CD4-positive, alpha-beta memory T cell (primary cell): ENCODE results near the gene APMAP. TPM values are rescaled to one million over a fixed set of nuclear protein-coding genes. Genes with fewer than 3 reads are reported as not detected.

ENCODE experiments used
- CTCF ChIA-PET: fragments of 350-600 bp; sonication (Branson Sonifier 250); formaldehyde crosslinking; loops from one replicate; lab custom pipeline; 2021; ENCODE audit warnings: inconsistent platforms; ENCODE audit not compliant: partially characterized antibody; lab: Charles Lee
- POLR2A ChIA-PET: fragments of 350-600 bp; sonication (Branson Sonifier 250); formaldehyde crosslinking; loops from one replicate; lab custom pipeline; 2021; ENCODE audit not compliant: partially characterized antibody; lab: Charles Lee
- DNase-seq, 5 donors: peaks; one replicate each; pipeline versions ENCODE4 v3.0.0 to v3.0.0-alpha.2; 2020 to 2022; ENCODE audit warnings: mixed read lengths in 1 of 5
- H3K27ac ChIP-seq: one replicate; pipeline ENCODE4 v1.7.0; 2013; ENCODE audit warnings: low read depth, low read length
- H3K27me3 ChIP-seq: 2 replicates; pipeline ENCODE4 v1.7.0; 2013; ENCODE audit warnings: mild to moderate bottlenecking, low read length, moderate library complexity; ENCODE audit not compliant: insufficient read depth
- H3K36me3 ChIP-seq: 2 replicates; pipeline ENCODE4 v1.7.0; 2013; ENCODE audit warnings: mild to moderate bottlenecking, low read length, moderate library complexity; ENCODE audit not compliant: insufficient read depth
- H3K4me1 ChIP-seq: 2 replicates; pipeline ENCODE4 v1.7.0; 2013; ENCODE audit warnings: mild to moderate bottlenecking, low read length, moderate library complexity; ENCODE audit not compliant: insufficient read depth
- H3K4me3 ChIP-seq, 2 donors: one replicate each; pipeline ENCODE4 v1.7.0; 2013; ENCODE audit warnings: low read length in 2 of 2, mild to moderate bottlenecking in 1 of 2
- H3K9me3 ChIP-seq, 2 donors: one replicate each; pipeline ENCODE4 v1.7.0; 2013; ENCODE audit warnings: low read length in 2 of 2, control low read depth in 1 of 2; ENCODE audit not compliant: control insufficient read depth in 1 of 2
- H3K27ac Mint-ChIP-seq, 7 donors: one replicate each; pipeline ENCODE4 v1.8.0; 2020 to 2021; ENCODE audit warnings: mixed read lengths in 7 of 7, mild to moderate bottlenecking in 6 of 7, inconsistent platforms in 3 of 7, moderate library complexity in 3 of 7
- H3K27me3 Mint-ChIP-seq, 2 donors: one replicate each; pipeline ENCODE4 v1.8.0; 2020 to 2021; ENCODE audit warnings: mixed read lengths in 2 of 2
- H3K36me3 Mint-ChIP-seq, 2 donors: one replicate each; pipeline ENCODE4 v1.8.0; 2020 to 2021; ENCODE audit warnings: mixed read lengths in 2 of 2, inconsistent platforms in 1 of 2, mild to moderate bottlenecking in 1 of 2
- H3K4me1 Mint-ChIP-seq, 4 donors: one replicate each; pipeline ENCODE4 v1.8.0; 2020 to 2021; ENCODE audit warnings: mixed read lengths in 4 of 4, mild to moderate bottlenecking in 1 of 4
- H3K4me3 Mint-ChIP-seq, 8 donors: one replicate each; pipeline ENCODE4 v1.8.0; 2020 to 2021; ENCODE audit warnings: mixed read lengths in 8 of 8, mild to moderate bottlenecking in 7 of 8, moderate library complexity in 6 of 8, inconsistent platforms in 3 of 8
- H3K9me3 Mint-ChIP-seq, 8 donors: one replicate each; pipeline ENCODE4 v1.8.0; 2020 to 2021; ENCODE audit warnings: mixed read lengths in 8 of 8, mild to moderate bottlenecking in 5 of 8, inconsistent platforms in 3 of 8, moderate library complexity in 1 of 8
- intact Hi-C: fragments of 100-400 bp; cut with micrococcal nuclease; formaldehyde crosslinking; loops from one replicate; pipeline ENCODE4 v1.15.1; 2023
- polyA plus RNA-seq, 2 donors: library from polyadenylated mRNA; unstranded; fragments of 300-500 nt; fragmentation: Illumina TruSeq; gene quantifications; one replicate each; pipeline ENCODE4 v1.2.3, GENCODE V29; 2021
- total RNA-seq, 2 experiments: library from RNA; stranded (reverse); gene quantifications; one replicate each; pipeline ENCODE4 v1.2.3, GENCODE V29; 2021

The APMAP gene
- total and polyA plus RNA-seq, 4 experiments from 2014 or later, result 48.4 to 130 (median 60.4) TPM

DNA sequence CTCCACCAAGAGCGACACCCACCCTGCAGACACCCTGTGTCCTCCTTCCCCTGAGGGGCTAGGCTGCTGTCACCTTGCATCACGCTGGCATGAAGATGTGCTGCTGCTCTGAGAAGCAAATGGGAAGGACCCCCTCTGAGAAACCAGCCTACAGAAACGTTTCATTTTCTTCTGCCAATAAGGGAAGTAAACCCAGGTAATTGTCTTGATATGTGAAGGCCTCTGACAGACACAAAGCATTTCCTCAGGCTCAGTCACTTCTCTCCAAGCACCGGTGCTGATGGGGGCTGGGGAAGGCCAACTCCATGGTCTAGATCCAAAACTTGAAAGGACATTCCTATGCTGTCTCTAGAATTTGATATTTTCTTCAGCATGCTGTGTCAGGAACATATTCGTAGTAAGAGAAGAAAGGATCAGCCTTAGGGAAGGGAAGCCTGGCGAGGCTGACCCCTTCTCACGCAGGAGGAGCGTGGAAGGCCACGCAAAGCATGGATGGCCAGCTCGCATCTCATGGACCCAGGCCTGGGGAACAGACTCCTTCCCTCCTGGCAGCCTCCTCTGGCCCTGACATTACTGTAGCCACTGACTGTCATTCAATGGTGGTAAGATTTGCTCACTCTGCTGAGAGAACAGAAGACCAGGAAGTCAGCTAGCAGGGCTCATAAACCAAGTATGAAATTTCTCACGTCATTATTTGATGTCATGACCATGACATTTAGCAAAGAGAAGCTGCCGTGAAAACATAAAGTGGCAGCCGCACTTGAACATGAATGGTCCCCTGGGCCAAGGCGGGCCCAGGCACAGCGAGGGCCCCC is 44.9 kb upstream of the APMAP start:
- H3K36me3 ChIP-seq, result no peaks in the 10 kb centered on the region
- ChIA-PET POLR2A (interaction anchor here (1.8 kb wide), 1 partner anchor 8 kb away, joined by 5 read pairs; no protein-coding TSS in a partner anchor), CTCF (interaction anchor here (0.8 to 1.0 kb wide), 2 partner anchors 31 to 44 kb away, joined by 3 to 5 read pairs; no protein-coding TSS in a partner anchor)
- peak overlapping the region; percentile 55 to 83 (median 81) for H3K27ac Mint-ChIP-seq
- peaks cover 0 to 3% of the 10 kb centered on the region in 2 donors for H3K36me3 Mint-ChIP-seq
- H3K27me3 ChIP-seq, result no peaks in the 10 kb centered on the region
- H3K27ac ChIP-seq, result no peak overlapping the region
- no peaks in the 10 kb centered on the region for H3K27me3 Mint-ChIP-seq
- no peaks in the 10 kb centered on the region for H3K9me3 ChIP-seq
- H3K4me3 ChIP-seq, result no peak overlapping the region
- peaks cover 59% of the 10 kb centered on the region for H3K4me1 ChIP-seq
- peak overlapping the region in 2 of 8 donors; percentile 15 to 26 for H3K4me3 Mint-ChIP-seq
- no peaks in the 10 kb centered on the region for H3K9me3 Mint-ChIP-seq
- intact Hi-C loops, result no loop called here
- no peak for DNase-seq
- peaks cover 29 to 79% (median 51%) of the 10 kb centered on the region in 4 donors for H3K4me1 Mint-ChIP-seq

DNA sequence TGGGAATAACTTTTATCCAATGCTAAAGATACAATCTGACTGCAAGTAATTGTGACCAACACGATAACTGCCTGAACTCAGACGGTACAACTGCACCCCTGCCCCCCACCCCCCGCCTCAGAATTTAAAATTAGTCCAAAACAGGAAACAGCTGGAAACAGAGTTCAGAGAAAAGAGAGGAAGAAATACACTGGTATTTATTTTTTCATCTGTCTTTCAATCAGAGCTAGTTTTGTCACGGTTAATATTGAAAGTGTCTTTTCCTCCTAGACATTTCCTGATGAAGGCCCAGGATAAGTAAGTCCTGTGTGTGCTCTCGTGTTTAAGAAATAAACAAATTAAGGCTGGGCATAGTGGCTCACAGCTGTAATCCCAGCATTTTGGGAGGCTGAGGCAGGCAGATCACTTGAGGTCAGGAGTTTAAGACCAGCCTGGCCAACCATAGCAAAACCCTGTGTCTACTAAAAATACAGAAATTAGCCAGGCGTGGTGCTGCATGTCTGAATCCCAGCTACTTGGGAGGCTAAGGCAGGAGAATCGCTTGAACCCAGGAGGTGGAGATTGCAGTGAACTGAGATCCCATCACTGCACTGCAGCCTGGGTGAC is 43.9 kb upstream of the APMAP start:
- Histone ChIP-seq H3K27me3 (no peaks in the 10 kb centered on the region), H3K4me3 (no peak overlapping the region), H3K9me3 (no peaks in the 10 kb centered on the region), H3K36me3 (no peaks in the 10 kb centered on the region), H3K4me1 (peaks cover 48% of the 10 kb centered on the region), H3K27ac (no peak overlapping the region)
- peak overlapping the region in 7 of 8 donors; percentile 27 to 75 (median 72) for H3K4me3 Mint-ChIP-seq
- intact Hi-C loops, result no loop called here
- peak overlapping the region; percentile 20 to 87 (median 83) for H3K27ac Mint-ChIP-seq
- H3K4me1 Mint-ChIP-seq, result peaks cover 28 to 71% (median 44%) of the 10 kb centered on the region in 4 donors
- no peaks in the 10 kb centered on the region for H3K27me3 Mint-ChIP-seq
- no peaks in the 10 kb centered on the region for H3K9me3 Mint-ChIP-seq
- H3K36me3 Mint-ChIP-seq, result peaks cover 0 to 5% of the 10 kb centered on the region in 2 donors
- ChIA-PET CTCF (interaction anchor here (0.8 to 1.5 kb wide), 4 partner anchors 9 to 32 kb away, joined by 3 to 5 read pairs (median 3); no protein-coding TSS in a partner anchor), POLR2A (interaction anchor here (1.2 to 1.8 kb wide), 3 partner anchors 9 to 21 kb away, joined by 5 read pairs; partner anchors contain the start of gene ACSS1)
- no peak for DNase-seq

DNA sequence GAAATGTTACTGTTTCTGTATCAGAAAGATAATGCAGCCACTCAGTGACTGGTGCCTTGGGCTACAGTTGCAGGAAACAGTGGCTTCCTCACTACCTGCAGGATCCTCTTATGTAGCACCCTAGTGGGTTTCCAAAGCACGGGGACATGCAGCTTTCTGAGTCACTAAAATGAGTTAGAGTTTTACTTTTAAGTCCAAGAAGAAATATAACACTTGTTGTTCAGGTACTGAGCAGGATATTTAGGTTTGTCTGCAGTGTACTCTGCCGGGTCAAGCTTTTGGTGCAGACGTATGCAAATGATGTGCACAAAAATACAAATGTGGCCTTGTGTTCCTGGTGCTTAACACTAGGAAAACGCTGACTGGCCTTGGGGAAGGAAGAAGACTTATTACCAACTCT is 43.4 kb upstream of the APMAP start:
- Histone ChIP-seq H3K36me3 (no peaks in the 10 kb centered on the region), H3K9me3 (no peaks in the 10 kb centered on the region), H3K4me3 (no peak overlapping the region), H3K27me3 (no peaks in the 10 kb centered on the region), H3K4me1 (peaks cover 43% of the 10 kb centered on the region), H3K27ac (no peak overlapping the region)
- Mint-ChIP-seq H3K36me3 (peaks cover 0 to 10% of the 10 kb centered on the region in 2 donors), H3K4me3 (peak overlapping the region in 7 of 8 donors; percentile 17 to 75 (median 72)), H3K27ac (peak overlapping the region in 6 of 7 donors; percentile 81 to 87 (median 84)), H3K27me3 (no peaks in the 10 kb centered on the region), H3K4me1 (peaks cover 28 to 73% (median 46%) of the 10 kb centered on the region in 4 donors), H3K9me3 (no peaks in the 10 kb centered on the region)
- ChIA-PET CTCF (interaction anchor here (0.7 to 1.5 kb wide), 2 partner anchors 11 to 30 kb away, joined by 3 read pairs; no protein-coding TSS in a partner anchor), POLR2A (interaction anchor here (1.2 to 1.8 kb wide), 3 partner anchors 10 to 22 kb away, joined by 5 read pairs; partner anchors contain the start of gene ACSS1)
- intact Hi-C loops, result no loop called here
- DNase-seq, result no peak

DNA sequence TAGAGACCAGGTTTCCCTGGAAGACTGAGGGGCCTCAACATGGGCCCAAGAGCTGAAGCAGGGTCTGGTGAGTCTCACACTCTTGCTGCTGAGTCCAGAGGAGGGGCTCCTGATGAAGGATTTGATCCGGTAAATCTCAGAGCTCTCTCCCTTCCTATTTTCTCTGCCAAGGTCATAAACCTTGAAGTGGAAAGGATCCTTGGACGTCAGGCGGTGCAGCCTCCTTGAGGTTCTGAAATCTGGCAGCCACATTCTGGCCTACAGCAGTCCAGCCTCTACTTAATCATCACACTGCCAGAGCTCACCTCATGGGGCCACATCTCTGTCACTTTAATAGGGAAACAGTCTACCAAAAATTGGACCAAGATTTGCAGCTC is 41.4 kb upstream of the APMAP start:
- ChIA-PET POLR2A (interaction anchor here (1.0 to 1.8 kb wide), 3 partner anchors 10 to 29 kb away, joined by 3 to 6 read pairs (median 3); partner anchors contain the start of gene ACSS1), CTCF (interaction anchor here (0.8 kb wide), 1 partner anchor 29 kb away, joined by 3 read pairs; no protein-coding TSS in a partner anchor)
- no peaks in the 10 kb centered on the region for H3K9me3 ChIP-seq
- H3K4me3 ChIP-seq, result no peak overlapping the region
- H3K4me1 Mint-ChIP-seq, result peaks cover 38 to 71% (median 50%) of the 10 kb centered on the region in 4 donors
- H3K4me1 ChIP-seq, result peaks cover 35% of the 10 kb centered on the region
- H3K9me3 Mint-ChIP-seq, result no peaks in the 10 kb centered on the region
- intact Hi-C loops, result no loop called here
- no peaks in the 10 kb centered on the region for H3K27me3 ChIP-seq
- H3K36me3 ChIP-seq, result peaks cover 9% of the 10 kb centered on the region
- H3K27ac Mint-ChIP-seq, result peak overlapping the region in 1 of 7 donors; percentile 22
- H3K27ac ChIP-seq, result no peak overlapping the region
- H3K27me3 Mint-ChIP-seq, result no peaks in the 10 kb centered on the region
- H3K4me3 Mint-ChIP-seq, result no peak overlapping the region
- DNase-seq, result no peak
- peaks cover 14 to 30% of the 10 kb centered on the region in 2 donors for H3K36me3 Mint-ChIP-seq

DNA sequence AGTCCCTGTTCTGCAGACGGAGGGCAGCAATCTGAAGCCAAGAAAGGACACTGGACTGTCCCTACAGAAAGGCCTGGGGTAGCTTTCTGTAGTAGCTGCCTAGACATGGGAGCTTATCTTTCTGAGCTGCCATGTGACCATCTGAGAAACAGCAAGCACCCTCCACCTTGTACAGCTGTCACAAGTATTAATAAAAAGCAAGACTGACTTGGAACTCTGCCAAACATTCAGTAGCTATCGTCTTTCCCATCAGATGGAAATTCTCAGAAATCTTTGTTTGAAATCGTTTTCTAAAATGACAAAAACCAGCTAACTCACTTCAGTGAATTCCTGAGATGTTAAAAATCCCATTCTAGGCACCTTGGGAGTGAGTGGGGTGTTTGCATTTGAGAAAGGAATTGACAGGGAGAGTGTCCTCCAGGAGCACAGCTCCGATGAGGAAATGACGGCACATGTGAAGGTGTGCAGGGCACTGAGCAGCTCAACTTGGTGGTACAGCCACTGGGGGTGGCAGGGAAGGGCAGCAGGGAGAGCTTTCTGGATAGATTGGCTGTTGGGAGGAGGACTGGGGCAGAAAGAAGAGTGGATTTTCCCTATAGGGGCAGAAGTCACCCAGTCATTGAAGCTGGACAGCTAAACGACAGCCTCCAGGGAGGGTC is 40.8 kb upstream of the APMAP start:
- intact Hi-C loops, result no loop called here
- H3K9me3 Mint-ChIP-seq, result no peaks in the 10 kb centered on the region
- POLR2A ChIA-PET, result interaction anchor here (1.0 to 1.8 kb wide), 3 partner anchors 10 to 30 kb away, joined by 3 to 6 read pairs (median 3); partner anchors contain the start of gene ACSS1
- DNase-seq, result no peak
- H3K4me1 Mint-ChIP-seq, result peaks cover 38 to 66% (median 47%) of the 10 kb centered on the region in 4 donors
- peaks cover 30% of the 10 kb centered on the region for H3K4me1 ChIP-seq
- no peaks in the 10 kb centered on the region for H3K27me3 Mint-ChIP-seq
- H3K9me3 ChIP-seq, result no peaks in the 10 kb centered on the region
- H3K36me3 ChIP-seq, result peaks cover 9% of the 10 kb centered on the region
- H3K4me3 Mint-ChIP-seq, result no peak overlapping the region
- H3K36me3 Mint-ChIP-seq, result peaks cover 15 to 31% of the 10 kb centered on the region in 2 donors
- no peaks in the 10 kb centered on the region for H3K27me3 ChIP-seq
- peak overlapping the region in 4 of 7 donors; percentile 29 to 74 (median 61) for H3K27ac Mint-ChIP-seq
- no peak overlapping the region for H3K27ac ChIP-seq
- H3K4me3 ChIP-seq, result no peak overlapping the region
- CTCF ChIA-PET, result interaction anchor here (0.8 kb wide), 1 partner anchor 29 kb away, joined by 3 read pairs; no protein-coding TSS in a partner anchor

DNA sequence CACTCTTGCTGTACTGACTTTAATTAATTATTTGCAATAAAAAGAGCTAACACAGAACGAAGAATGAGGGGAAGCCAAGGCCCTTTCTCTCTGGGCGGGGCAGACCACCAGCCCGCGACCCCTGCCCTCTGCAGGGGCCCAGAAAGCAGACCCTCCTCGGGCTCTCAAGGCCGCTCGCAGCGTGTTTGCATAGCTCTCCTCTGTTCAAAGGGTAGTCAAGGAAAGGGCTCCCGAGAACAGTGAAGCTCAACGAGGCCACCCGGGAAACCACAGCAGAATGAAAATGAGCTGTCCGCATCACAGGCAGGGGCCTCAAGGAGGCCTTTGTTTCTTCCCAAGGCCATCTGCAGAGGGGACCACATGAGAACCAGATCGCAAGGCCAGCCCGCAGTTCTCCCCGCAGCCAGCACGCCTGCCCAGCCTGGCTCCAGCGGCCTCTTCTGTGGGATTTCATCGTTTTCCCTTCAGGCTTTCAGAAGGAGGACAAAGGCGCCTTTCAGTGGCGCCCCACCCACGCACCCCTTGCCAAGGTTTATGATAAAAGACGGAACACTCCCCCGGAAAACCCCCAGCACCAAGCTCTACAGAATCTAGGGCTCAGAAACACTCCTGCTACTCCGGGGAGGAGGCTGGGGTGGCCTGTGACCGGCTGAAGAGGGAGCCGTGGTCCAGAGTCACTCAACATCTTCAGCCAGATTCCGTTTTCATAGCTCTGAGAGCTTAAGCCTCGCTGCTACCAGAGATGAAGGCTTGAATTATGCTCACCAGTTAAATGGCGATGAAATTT is 40.1 kb upstream of the APMAP start:
- Mint-ChIP-seq H3K4me3 (no peak overlapping the region), H3K4me1 (peaks cover 32 to 62% (median 41%) of the 10 kb centered on the region in 4 donors), H3K9me3 (no peaks in the 10 kb centered on the region), H3K27me3 (no peaks in the 10 kb centered on the region), H3K36me3 (peaks cover 19 to 36% of the 10 kb centered on the region in 2 donors), H3K27ac (peak overlapping the region in 1 of 7 donors; percentile 74)
- CTCF ChIA-PET, result no interaction called here
- Histone ChIP-seq H3K4me3 (no peak overlapping the region), H3K27me3 (no peaks in the 10 kb centered on the region), H3K9me3 (no peaks in the 10 kb centered on the region), H3K36me3 (peaks cover 9% of the 10 kb centered on the region), H3K27ac (no peak overlapping the region), H3K4me1 (peaks cover 23% of the 10 kb centered on the region)
- no peak for DNase-seq
- POLR2A ChIA-PET, result interaction anchor here (1.0 to 1.8 kb wide), 3 partner anchors 11 to 30 kb away, joined by 3 to 6 read pairs (median 3); partner anchors contain the start of gene ACSS1
- intact Hi-C loops, result no loop called here
